AG20443 (cell line): ENCODE results near the gene CHP1.
"Not testable (repeated sequence)": the region's sequence is repeated elsewhere in the genome, so short reads cannot be mapped to it uniquely, and the experiment has no call there.

Experiments
- DNase-seq: peaks from one replicate; pipeline ENCODE4 v3.0.0; 2012; ENCODE audit warnings: low spot score, mixed read lengths

CHP1 gene

DNA sequence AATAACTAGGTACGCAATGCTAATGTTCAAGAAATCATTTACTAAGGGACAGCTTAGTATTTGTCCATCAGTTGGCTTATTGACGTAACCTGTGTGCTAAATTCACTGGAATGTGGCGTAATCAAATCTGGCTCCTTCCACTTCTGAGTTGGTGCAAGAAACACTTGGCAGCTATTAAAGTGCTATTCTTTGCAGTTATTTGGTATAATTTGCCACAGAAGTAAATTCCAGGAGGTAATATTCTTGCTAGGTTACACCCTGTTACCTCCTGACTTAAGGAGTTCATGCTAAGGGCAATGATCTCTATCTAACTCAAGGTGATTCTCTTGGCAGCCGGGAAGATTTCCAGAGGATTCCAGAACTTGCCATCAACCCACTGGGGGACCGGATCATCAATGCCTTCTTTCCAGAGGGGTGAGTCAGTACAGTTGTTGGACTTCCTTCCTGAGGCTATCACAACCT is 25.5 kb downstream of the CHP1 start:
- DNase-seq: no peak

GRCh38 chr15:41258750-41259471 is 27.8 kb downstream of the CHP1 start:
- DNase-seq: no peak

DNA sequence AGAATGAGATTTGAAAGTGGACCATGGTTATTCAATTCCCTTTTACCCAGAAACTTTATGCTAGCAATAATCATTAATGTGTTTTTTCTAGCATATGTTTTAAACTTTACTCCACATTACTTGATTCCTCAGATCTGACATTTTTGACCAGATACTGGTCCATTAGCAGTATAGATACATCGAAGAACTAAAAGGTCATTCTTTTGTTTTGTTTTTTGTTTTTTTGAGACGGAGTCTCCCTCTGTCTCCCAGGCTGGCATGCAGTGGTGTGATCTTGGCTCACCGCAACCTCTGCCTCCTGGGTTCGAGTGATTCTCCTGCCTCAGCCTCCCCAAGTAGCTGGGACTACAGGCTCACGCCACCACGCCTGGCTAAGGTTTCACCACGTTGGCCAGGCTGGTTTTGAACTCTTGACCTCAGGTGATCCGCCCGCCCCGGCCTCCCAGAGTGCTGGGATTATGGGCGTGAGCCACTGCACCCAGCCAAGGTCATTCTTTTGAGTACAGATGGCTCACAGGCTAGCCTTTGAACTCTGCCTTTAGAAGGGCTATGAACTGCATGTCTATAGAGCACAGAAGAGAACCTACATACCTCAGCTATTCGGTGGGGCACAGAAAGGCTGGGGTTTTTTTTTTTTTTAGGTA is 28.6 kb downstream of the CHP1 start:
- DNase-seq: no peak

DNA sequence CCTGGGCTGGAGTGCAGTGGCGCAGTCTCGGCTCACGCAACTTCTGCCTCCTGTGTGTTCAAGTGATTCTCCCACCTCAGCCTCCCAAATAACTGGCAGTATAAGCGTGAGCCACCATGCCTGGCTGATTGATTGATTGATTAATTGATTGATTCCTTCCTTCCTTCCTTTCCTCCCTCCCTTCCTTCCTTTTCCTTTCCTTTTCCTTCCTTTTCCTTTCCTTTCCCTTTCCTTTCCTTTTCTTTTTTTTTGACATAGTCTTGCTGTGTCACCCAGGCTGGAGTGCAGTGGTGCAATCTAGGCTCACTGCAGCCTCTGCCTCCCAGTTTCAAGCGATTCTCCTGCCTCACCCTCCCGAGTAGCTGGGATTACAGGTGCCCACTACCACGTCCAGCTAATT is 29.9 kb downstream of the CHP1 start:
- not testable (repeated sequence) for DNase-seq

DNA sequence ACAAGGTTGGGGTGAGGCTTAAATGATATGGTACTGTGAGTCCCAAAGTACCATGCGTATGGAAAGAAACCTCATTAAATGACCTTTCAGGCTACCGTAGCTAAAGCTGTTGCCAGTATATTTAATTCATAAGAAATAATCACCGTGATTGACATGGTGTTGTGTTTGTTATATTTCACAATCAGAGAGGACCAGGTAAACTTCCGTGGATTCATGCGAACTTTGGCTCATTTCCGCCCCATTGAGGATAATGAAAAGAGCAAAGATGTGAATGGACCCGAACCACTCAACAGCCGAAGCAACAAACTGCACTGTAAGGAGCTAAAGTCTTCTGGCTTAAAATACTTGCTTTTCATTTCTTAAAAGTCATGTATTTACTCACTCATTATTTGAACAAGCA is 31.5 kb downstream of the CHP1 start:
- no peak for DNase-seq

DNA sequence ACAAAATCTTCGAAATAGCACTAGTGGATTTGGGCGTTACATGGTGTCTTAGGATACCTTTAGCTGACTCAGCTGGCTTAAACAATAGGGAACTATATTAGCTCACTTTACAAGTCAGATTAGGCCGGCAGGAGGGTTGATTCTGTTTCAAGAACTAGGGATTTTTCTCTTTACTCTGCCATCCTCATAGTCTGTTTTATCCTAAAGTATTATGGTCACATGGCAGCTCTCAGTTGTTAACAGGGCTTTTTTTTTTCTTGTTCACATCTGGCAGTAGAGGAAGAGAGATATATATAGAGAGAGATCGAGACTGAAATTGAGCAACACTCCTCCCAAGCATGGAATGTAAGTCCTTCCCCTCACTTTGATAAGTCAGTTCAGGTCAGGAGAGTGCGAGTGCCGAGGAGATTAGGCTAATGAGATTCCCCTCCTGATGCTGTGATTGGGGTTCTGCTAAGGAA is 32.9 kb downstream of the CHP1 start:
- DNase-seq: no peak

DNA sequence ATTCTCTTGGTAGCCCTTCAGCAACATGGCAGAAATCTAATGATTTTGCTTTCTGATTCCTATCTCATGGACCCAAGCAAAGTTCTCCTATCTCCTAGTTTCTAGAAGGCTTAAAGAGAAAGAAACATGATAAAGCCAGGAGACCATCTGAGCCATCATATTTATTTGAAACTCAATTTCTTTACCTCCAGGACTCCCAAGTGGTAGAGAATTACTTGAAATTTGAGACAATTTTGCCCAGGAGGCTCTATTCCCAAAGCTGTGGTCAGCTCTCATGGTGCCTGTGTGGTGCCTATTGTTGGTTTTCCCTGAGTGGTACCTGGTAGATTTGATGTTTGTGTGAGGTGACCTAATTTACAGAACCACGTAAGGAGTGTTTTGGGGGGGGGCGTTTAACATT is 38.8 kb downstream of the CHP1 start:
- no peak for DNase-seq

GRCh38 chr15:41276831-41277230 is 45.8 kb downstream of the CHP1 start:
- DNase-seq: no peak

GRCh38 chr15:41278319-41278718 is 47.3 kb downstream of the CHP1 start:
- no peak for DNase-seq

DNA sequence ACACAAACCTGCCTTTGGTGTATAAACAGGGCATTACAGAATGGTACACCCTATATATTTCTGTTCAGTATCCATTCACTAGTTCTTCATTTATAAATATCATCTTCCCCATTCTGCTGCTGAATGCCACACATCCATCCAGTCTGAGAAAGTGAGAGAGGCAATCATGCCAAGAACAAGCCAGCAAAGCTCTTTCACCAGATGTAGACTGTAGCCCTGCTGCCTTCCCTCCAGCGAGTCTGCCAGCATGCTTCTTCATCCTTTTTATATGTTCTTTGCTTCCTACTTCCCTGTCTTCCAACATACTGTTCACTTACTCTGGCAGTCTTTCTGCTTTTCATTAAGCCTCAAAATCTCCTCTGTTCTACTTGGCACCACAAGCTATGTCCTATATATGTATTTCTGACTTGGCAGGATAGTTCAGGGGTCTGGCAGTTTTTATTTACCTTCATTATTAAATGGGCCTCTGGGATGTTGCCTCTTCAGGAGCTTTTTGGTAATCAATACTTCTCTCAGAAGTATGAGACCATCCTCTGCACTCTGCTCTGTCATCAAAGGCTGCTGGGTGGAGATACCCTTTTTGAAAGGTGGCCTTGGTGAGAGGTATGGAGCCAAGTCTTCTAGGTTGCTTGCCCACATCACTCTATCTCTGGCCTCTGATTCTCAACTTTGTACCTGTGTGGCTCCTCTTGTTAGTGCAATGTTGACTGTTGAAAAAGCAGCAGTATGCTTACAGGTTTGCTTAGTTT is 48.6 kb downstream of the CHP1 start:
- DNase-seq: no peak

DNA sequence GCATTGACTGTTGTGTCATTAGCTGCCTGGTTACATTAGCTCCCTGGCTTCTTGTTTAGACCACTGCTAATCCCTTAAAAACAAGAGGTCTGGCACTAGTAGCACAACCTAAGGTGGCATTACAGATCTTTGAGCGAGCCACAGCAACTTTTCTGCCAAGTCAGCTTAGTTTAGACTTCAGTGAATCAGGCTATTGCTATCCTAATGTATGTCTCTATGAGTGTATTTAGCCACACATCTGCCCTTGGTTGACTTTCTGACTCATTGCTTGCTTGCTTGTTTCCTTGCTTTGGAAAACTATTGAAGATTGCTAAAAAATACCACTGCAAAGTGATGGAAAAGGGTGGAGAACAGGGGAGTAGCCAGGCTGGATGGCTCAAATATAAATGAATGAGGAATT is 50.2 kb downstream of the CHP1 start:
- peak; percentile 52 for DNase-seq

- DNase-seq: not testable (repeated sequence)
Observed at GRCh38 chr15:41282436-41282835, 51.4 kb downstream of the CHP1 start.

- not testable (repeated sequence) for DNase-seq
Observed at GRCh38 chr15:41282980-41283652, 52.0 kb downstream of the CHP1 start.

DNA sequence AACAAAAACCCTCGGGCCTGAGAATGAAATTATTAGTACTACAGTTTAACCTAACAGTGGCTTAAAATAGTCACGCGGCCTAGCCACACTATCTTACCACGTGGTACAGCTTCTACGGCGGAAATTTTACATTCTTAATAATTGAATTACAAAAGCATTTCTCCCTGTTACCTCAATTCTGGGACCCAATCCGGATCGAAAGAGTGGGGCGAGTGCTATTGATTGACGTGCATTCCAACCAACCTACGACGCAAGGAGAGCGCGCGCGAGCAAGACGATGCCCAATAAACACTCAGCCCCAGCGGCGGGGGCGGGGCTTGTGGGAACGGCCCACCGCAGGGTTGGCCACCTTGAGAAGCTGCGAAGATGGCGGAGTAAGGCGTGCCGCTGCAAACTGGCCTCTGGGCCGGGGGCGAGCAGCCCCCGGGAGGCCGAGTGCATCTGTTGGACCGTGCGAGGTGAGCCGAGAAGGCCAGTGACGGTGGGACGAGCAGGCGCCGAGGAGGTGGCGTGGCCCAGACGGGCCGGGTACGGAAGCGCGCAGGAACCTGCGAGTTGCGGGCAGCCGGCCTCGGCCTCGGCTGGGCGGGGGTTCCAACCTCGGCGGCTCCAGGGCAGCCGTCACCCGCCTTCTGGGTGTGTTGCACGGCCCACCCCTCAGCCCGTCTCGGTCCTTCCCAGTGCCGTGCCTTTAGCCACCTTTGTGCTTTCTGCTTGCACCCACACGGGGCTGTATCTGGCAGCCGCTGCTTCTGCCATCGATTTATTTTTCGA is 52.8 kb downstream of the CHP1 start:
- DNase-seq: peak; percentile 98

GRCh38 chr15:41284427-41285177 is 53.5 kb downstream of the CHP1 start:
- peak; percentile 14 for DNase-seq

- no peak for DNase-seq
Observed at GRCh38 chr15:41285285-41285684, 54.2 kb downstream of the CHP1 start.

DNA sequence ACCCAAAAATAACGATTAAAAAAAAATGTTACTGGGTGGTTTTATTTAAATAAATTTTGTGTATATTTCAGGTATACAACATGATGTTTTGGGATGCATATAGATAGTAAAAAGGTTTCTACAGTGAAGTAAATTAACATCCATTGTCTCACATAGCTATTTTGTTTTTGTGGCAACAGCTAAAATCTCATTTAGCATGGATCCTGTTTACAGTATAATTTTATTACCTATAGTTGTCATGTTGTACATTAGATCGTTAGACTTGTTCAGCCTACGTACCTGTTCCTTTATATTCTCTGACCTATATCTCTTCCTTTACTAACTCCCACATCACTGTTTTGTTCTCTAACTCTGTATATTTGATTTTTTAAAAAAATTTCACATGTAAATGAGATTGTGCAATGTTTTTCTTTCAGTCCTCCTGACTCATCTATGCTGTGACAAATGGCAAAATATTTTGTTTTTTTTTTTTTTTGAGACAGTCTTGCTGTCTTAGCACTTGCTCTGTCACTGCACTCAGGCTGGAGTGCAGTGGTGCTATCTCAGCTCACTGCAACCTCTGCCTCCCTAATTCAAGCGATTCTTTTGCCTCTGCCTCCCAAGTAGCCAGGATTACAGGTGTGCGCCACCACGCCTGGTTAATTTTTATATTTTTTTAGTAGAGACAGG is 55.7 kb downstream of the CHP1 start:
- DNase-seq: peak; percentile 38

GRCh38 chr15:41288464-41288863 is 57.4 kb downstream of the CHP1 start:
- DNase-seq: no peak

DNA sequence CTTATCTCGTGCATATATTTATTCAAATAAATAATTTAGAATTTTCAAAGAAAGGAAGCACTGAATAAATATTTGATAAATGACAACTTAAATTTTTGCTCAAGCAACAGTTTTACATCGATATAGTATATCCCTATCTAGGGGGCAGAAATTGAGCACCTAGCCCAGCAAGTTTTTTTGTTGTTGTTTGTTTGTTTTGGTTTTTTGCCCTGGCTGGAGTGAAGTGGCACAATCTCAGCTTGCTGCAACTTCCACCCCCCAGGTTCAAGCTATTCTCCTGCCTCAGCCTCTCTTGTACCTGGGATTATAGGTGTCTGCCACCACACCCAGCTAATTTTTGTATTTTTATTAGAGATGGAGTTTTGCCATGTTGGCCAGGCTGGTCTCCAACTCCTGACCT is 58.9 kb downstream of the CHP1 start:
- DNase-seq: no peak

DNA sequence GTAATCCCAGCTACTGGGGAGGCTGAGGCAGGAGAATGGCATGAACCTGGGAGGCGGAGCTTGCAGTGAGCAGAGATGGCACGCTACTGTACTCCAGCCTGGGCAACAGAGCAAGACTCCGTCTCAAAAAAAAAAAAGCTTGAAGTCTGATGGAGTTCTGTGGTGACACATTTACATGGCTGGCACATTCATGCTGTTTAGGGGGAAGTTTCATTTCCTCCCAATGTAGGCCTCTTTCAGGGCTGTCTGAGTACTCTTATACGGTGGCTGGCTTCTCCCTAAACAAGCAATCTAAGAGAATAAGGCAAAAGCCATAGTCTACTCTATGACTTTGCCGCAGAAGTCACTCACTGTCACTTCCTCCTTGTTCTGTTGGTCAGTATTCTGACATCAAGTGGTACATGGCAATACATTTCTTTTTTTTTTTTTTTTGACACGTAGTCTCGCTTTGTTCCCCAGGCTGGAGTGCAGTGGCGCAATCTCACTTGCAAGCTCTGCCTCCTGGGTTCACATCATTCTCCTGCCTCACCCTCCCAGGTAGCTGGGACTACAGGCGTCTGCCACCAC is 60.1 kb downstream of the CHP1 start:
- DNase-seq: no peak
